ENCODE measurements around the gene ZC4H2.
"Not testable (repeated sequence)": the region's sequence is repeated elsewhere in the genome, so short reads cannot be mapped to it uniquely, and the experiment has no call there.

The ZC4H2 gene

GRCh38 chrX:64975989-64976672 is at the start of gene ZC4H2:
TSS of gene ZC4H2 (minus strand) at chrX:64976450. CDS start at chrX:64976377, 73 bp downstream.
- no peak for DNase-seq

GRCh38 chrX:65017451-65017850 is 41.2 kb upstream of the ZC4H2 start:
- no peak for DNase-seq

GRCh38 chrX:65014230-65014629 is 38.0 kb upstream of the ZC4H2 start:
- DNase-seq: no peak

GRCh38 chrX:65009459-65009858 is 33.2 kb upstream of the ZC4H2 start:
- no peak for DNase-seq

GRCh38 chrX:65002208-65002607 is 26.0 kb upstream of the ZC4H2 start:
- not testable (repeated sequence) for DNase-seq

- DNase-seq: no peak
Measured at GRCh38 chrX:64996805-64997204, 20.6 kb upstream of the ZC4H2 start.

- DNase-seq: no peak
Measured at GRCh38 chrX:64994131-64994798, 18.0 kb upstream of the ZC4H2 start.

GRCh38 chrX:64977830-64978229 is 1.6 kb upstream of the ZC4H2 start:
- DNase-seq: no peak

- no peak for DNase-seq
Measured at GRCh38 chrX:64977051-64977450, 801 bp upstream of the ZC4H2 start.

- no peak for DNase-seq
Measured at GRCh38 chrX:64976673-64977040, 407 bp upstream of the ZC4H2 start.

GRCh38 chrX:64975491-64975890 is 759 bp downstream of the ZC4H2 start:
- no peak for DNase-seq

- no peak for DNase-seq
Measured at GRCh38 chrX:64925480-64925879, 50.8 kb downstream of the ZC4H2 start.

- DNase-seq: no peak
Measured at GRCh38 chrX:64908121-64908520, 68.1 kb downstream of the ZC4H2 start.

GRCh38 chrX:64894454-64895038 is 81.7 kb downstream of the ZC4H2 start:
- no peak for DNase-seq

- no peak for DNase-seq
Measured at GRCh38 chrX:64885850-64886249, 90.4 kb downstream of the ZC4H2 start.

GRCh38 chrX:64878709-64879108 is 97.5 kb downstream of the ZC4H2 start:
- not testable (repeated sequence) for DNase-seq

GRCh38 chrX:64867217-64867616 is 109.0 kb downstream of the ZC4H2 start:
- DNase-seq: no peak
